ENCODE results near the gene LRP5.

GRCh38 chr11:68425866-68426380 is 113.5 kb downstream of the LRP5 start:
- TF ChIP-seq CTCF (conservative IDR thresholded peaks at IDR 0.05; ENCODE audit: low read length) (no peak), EZH2phosphoT487 (IDR thresholded peaks at IDR 0.05; ENCODE audit: borderline replicate concordance) (no peak)

Data from Loucy (cell line).